ENCODE measurements around the gene CTSF.

DNA sequence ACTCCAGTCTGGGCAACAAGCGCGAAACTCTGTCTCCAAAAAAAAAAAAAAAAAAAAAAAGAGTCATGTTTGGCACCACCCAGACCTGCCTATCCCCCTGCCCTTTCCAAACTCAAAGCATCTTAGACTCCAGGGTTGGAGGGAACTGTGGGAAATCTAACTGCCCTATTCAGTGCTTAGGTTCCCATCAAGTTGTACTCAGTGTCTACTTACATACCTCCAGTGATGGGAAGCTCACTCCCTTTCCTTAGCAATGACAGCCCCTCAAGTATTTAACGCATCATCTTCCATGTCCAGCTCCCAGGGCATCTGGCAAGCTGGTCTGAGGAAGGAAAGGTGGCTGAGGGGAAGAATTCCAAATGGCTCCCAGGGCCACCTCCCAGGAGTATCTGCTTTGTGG is 18.7 kb downstream of the CTSF start:
- TF ChIP-seq, protein P1, sequence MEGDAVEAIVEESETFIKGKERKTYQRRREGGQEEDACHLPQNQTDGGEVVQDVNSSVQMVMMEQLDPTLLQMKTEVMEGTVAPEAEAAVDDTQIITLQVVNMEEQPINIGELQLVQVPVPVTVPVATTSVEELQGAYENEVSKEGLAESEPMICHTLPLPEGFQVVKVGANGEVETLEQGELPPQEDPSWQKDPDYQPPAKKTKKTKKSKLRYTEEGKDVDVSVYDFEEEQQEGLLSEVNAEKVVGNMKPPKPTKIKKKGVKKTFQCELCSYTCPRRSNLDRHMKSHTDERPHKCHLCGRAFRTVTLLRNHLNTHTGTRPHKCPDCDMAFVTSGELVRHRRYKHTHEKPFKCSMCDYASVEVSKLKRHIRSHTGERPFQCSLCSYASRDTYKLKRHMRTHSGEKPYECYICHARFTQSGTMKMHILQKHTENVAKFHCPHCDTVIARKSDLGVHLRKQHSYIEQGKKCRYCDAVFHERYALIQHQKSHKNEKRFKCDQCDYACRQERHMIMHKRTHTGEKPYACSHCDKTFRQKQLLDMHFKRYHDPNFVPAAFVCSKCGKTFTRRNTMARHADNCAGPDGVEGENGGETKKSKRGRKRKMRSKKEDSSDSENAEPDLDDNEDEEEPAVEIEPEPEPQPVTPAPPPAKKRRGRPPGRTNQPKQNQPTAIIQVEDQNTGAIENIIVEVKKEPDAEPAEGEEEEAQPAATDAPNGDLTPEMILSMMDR (IDR thresholded peaks at IDR 0.05; ENCODE audit: insufficient read depth, low read length), result no peak
- TF ChIP-seq POLR2AphosphoS5 (IDR thresholded peaks at IDR 0.05; ENCODE audit: low read depth), result no peak
- TF ChIP-seq GABPA (IDR thresholded peaks at IDR 0.05; ENCODE audit: low read depth), result no peak
- TF ChIP-seq, protein P2, sequence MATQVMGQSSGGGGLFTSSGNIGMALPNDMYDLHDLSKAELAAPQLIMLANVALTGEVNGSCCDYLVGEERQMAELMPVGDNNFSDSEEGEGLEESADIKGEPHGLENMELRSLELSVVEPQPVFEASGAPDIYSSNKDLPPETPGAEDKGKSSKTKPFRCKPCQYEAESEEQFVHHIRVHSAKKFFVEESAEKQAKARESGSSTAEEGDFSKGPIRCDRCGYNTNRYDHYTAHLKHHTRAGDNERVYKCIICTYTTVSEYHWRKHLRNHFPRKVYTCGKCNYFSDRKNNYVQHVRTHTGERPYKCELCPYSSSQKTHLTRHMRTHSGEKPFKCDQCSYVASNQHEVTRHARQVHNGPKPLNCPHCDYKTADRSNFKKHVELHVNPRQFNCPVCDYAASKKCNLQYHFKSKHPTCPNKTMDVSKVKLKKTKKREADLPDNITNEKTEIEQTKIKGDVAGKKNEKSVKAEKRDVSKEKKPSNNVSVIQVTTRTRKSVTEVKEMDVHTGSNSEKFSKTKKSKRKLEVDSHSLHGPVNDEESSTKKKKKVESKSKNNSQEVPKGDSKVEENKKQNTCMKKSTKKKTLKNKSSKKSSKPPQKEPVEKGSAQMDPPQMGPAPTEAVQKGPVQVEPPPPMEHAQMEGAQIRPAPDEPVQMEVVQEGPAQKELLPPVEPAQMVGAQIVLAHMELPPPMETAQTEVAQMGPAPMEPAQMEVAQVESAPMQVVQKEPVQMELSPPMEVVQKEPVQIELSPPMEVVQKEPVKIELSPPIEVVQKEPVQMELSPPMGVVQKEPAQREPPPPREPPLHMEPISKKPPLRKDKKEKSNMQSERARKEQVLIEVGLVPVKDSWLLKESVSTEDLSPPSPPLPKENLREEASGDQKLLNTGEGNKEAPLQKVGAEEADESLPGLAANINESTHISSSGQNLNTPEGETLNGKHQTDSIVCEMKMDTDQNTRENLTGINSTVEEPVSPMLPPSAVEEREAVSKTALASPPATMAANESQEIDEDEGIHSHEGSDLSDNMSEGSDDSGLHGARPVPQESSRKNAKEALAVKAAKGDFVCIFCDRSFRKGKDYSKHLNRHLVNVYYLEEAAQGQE (IDR thresholded peaks at IDR 0.05; ENCODE audit: insufficient replicate concordance, low read depth), result no peak

Data from HL-60 (cell line).